SK-N-SH (cell line): ENCODE results near the gene SPG7. TPM values are rescaled to one million over a fixed set of nuclear protein-coding genes. Genes with fewer than 3 reads are reported as not detected.
"Not testable (repeated sequence)": the region's sequence is repeated elsewhere in the genome, so short reads cannot be mapped to it uniquely, and the experiment has no call there.

Source experiments
- CTCF ChIA-PET: fragments of 300-600, 350-600 bp; formaldehyde crosslinking; extraction: SDS; loops from one replicate; lab custom pipeline; 2021; lab: Yijun Ruan, JAX
- POLR2A ChIA-PET: fragments of 350-600 bp; sonication (Branson Sonifier 250); formaldehyde crosslinking; extraction: SDS; loops from one replicate; lab custom pipeline; 2020; ENCODE audit warnings: antibody characterized with exemption, inconsistent platforms; lab: Yijun Ruan, JAX
- DNase-seq: peaks from one replicate; pipeline ENCODE4 v3.0.0; 2012
- H2AFZ ChIP-seq: fragments of 200-600 bp; sonication (generic); 2 replicates; pipeline ENCODE4 v1.8.1; 2016; ENCODE audit warnings: antibody characterized with exemption, mild to moderate bottlenecking, low read depth
- H3F3A ChIP-seq: fragments of 200-600 bp; sonication (generic); replicated peaks from 2 replicates; pipeline ENCODE3; 2016; ENCODE audit warnings: antibody characterized with exemption, mild to moderate bottlenecking; ENCODE audit not compliant: insufficient read depth
- H3K27ac ChIP-seq, 2 experiments: fragments of 200-500 bp in 1 of 2; fragments of 200-600 bp in 1 of 2; sonication (Bioruptor generic) in 1 of 2; sonication (generic), shearing (Covaris generic) in 1 of 2; 2 replicates each; pipeline versions ENCODE4 v1.5.1 to v1.6.1; 2014 to 2016; ENCODE audit warnings: low read depth in 2 of 2, inconsistent platforms in 1 of 2, low read length in 1 of 2, mild to moderate bottlenecking in 1 of 2, mixed read lengths in 1 of 2
- H3K27me3 ChIP-seq: fragments of 200-600 bp; sonication (generic), shearing (Covaris generic); 2 replicates; pipeline ENCODE4 v1.6.1; 2016; ENCODE audit warnings: mixed run types; ENCODE audit not compliant: insufficient read depth
- H3K36me3 ChIP-seq, 2 experiments: fragments of 200-500 bp in 1 of 2; fragments of 200-600 bp in 1 of 2; sonication (Bioruptor generic) in 1 of 2; sonication (generic) in 1 of 2; replicated peaks in 1 of 2; 2 replicates each; pipeline versions ENCODE3 to v1.5.1; 2014 to 2016; ENCODE audit warnings: low read length in 1 of 2, mild to moderate bottlenecking in 1 of 2; ENCODE audit not compliant: insufficient read depth in 2 of 2, control insufficient read depth in 1 of 2
- H3K4me1 ChIP-seq, 2 experiments: fragments of 200-500 bp in 1 of 2; fragments of 200-600 bp in 1 of 2; sonication (Bioruptor generic) in 1 of 2; sonication (generic), shearing (Covaris generic) in 1 of 2; 2 replicates each; pipeline versions ENCODE4 v1.5.1 to v1.6.1; 2014 to 2016; ENCODE audit warnings: low read depth in 1 of 2, low read length in 1 of 2, mixed run types in 1 of 2; ENCODE audit not compliant: insufficient read depth in 2 of 2, control insufficient read depth in 1 of 2
- H3K4me2 ChIP-seq: fragments of 200-600 bp; sonication (generic), shearing (Covaris generic); 2 replicates; pipeline ENCODE4 v1.6.1; 2017; ENCODE audit warnings: mixed run types
- H3K4me3 ChIP-seq, 2 experiments: fragments of 200-500 bp in 1 of 2; fragments of 200-600 bp in 1 of 2; sonication (Bioruptor generic) in 1 of 2; sonication (generic), shearing (Covaris generic) in 1 of 2; 2 replicates each; pipeline versions ENCODE4 v1.5.1 to v1.8.1; 2014 to 2016; ENCODE audit warnings: low read depth in 2 of 2, inconsistent platforms in 1 of 2, low read length in 1 of 2, mild to moderate bottlenecking in 1 of 2, mixed read lengths in 1 of 2, moderate library complexity in 1 of 2
- H3K79me2 ChIP-seq: fragments of 200-600 bp; sonication (generic); 2 replicates; pipeline ENCODE4 v1.8.1; 2017; ENCODE audit warnings: mild to moderate bottlenecking; ENCODE audit not compliant: insufficient read depth
- H3K9ac ChIP-seq: fragments of 200-600 bp; sonication (generic); 2 replicates; pipeline ENCODE4 v1.6.1; 2017; ENCODE audit warnings: mixed run types
- H3K9me2 ChIP-seq: fragments of 200-600 bp; sonication (generic); 2 replicates; pipeline ENCODE4 v1.6.1; 2017; ENCODE audit warnings: mixed run types
- H3K9me3 ChIP-seq: fragments of 200-600 bp; sonication (generic); 2 replicates; pipeline ENCODE4 v1.6.1; 2017; ENCODE audit warnings: mixed run types, mild to moderate bottlenecking, moderate library complexity
- H4K20me1 ChIP-seq: fragments of 200-600 bp; sonication (generic); 2 replicates; pipeline ENCODE4 v1.6.1; 2017; ENCODE audit warnings: mild to moderate bottlenecking, mixed run types; ENCODE audit not compliant: insufficient read depth
- EP300 ChIP-seq, 2 experiments: IDR thresholded peaks; 2 replicates each; pipeline versions ENCODE4 v1.4.0 to v1.6.1; 2012; ENCODE audit warnings: borderline replicate concordance in 1 of 2, low read depth in 1 of 2, low read length in 1 of 2
- FOXJ3 ChIP-seq: sonication (generic); formaldehyde crosslinking; IDR thresholded peaks from 2 replicates; pipeline ENCODE4 v1.5.1; 2020; ENCODE audit warnings: mild to moderate bottlenecking, missing genetic modification reagents
- GABPA ChIP-seq: IDR thresholded peaks from 2 replicates; pipeline ENCODE4 v1.4.0; 2012; ENCODE audit warnings: low read depth, mild to moderate bottlenecking
- GATA2 ChIP-seq: sonication (generic); formaldehyde crosslinking; IDR thresholded peaks from 2 replicates; pipeline ENCODE4 v1.5.0; 2020; ENCODE audit warnings: mild to moderate bottlenecking, missing genetic modification reagents
- IRF3 ChIP-seq: fragments of 150-350 bp; IDR thresholded peaks from 2 replicates; pipeline ENCODE4 v1.6.1; 2016; ENCODE audit warnings: mild to moderate bottlenecking, low read depth, low read length
- JUND ChIP-seq: IDR thresholded peaks from 2 replicates; pipeline ENCODE4 v1.4.0; 2012
- NFIC ChIP-seq: IDR thresholded peaks from 2 replicates; pipeline ENCODE4 v1.4.0; 2012; ENCODE audit warnings: borderline replicate concordance
- RAD21 ChIP-seq: IDR thresholded peaks from 2 replicates; pipeline ENCODE4 v1.6.1; 2012; ENCODE audit warnings: mild to moderate bottlenecking, low read length
- RCOR1 ChIP-seq: fragments of 150-350 bp; IDR thresholded peaks from 2 replicates; pipeline ENCODE4 v1.6.1; 2017; ENCODE audit warnings: antibody characterized with exemption, low read length
- RFX5 ChIP-seq: IDR thresholded peaks from 2 replicates; pipeline ENCODE4 v1.6.1; 2012; ENCODE audit warnings: mild to moderate bottlenecking, improper control_type of control experiment, low read length
- SMC3 ChIP-seq: IDR thresholded peaks from 2 replicates; pipeline ENCODE4 v1.6.1; 2012; ENCODE audit warnings: low read depth, low read length, improper control_type of control experiment
- TAF1 ChIP-seq: IDR thresholded peaks from 2 replicates; pipeline ENCODE4 v1.6.1; 2012; ENCODE audit warnings: low read depth, mild to moderate bottlenecking, low read length, moderate library complexity, borderline replicate concordance
- TEAD4 ChIP-seq: IDR thresholded peaks from 2 replicates; pipeline ENCODE4 v1.4.0; 2012; ENCODE audit warnings: mild to moderate bottlenecking, borderline replicate concordance; ENCODE audit not compliant: insufficient read depth
- USF1 ChIP-seq: IDR thresholded peaks from 2 replicates; pipeline ENCODE4 v1.4.0; 2012; ENCODE audit warnings: low read depth, borderline replicate concordance
- USF2 ChIP-seq: fragments of 150-350 bp; IDR thresholded peaks from 2 replicates; pipeline ENCODE4 v1.6.1; 2017; ENCODE audit warnings: antibody characterized with exemption, low read length, low read depth, borderline replicate concordance
- ZBTB33 ChIP-seq: IDR thresholded peaks from 2 replicates; pipeline ENCODE4 v1.4.0; 2012; ENCODE audit warnings: low read depth, borderline replicate concordance
- WGBS: methylation state at CpG from one replicate; pipeline ENCODE4 v1.1.6; 2017; ENCODE audit warnings: low lambda C conversion rate; 5-methylcytosine and 5-hydroxymethylcytosine counted together
- polyA plus RNA-seq, 3 experiments: library from polyadenylated mRNA; depleted of rRNA; stranded (reverse); fragments of >200 nt; gene quantifications; 2 replicates each; pipeline ENCODE4 v1.2.3, GENCODE V29; 2012

SPG7 gene
- polyA plus RNA-seq, 1 of the 3 experiments (the other 2 are of a cell fraction) = 100 TPM

- ChIA-PET CTCF (no interaction called here), POLR2A (no interaction called here)
- no peaks in the 10 kb centered on the region for H3K36me3 ChIP-seq
- no peaks in the 10 kb centered on the region for H3K79me2 ChIP-seq
- H3F3A ChIP-seq = peaks cover 4% of the 10 kb centered on the region
- H3K9me3 ChIP-seq = no peaks in the 10 kb centered on the region
- no peak overlapping the region for H3K4me3 ChIP-seq
- DNase-seq = peak; percentile 74
- H2AFZ ChIP-seq = no peak overlapping the region
- no peaks in the 10 kb centered on the region for H3K9me2 ChIP-seq
- peaks cover 5 to 7% of the 10 kb centered on the region in 2 experiments; a peak in 3 of 4 replicates for H3K4me1 ChIP-seq
- no peak overlapping the region for H3K4me2 ChIP-seq
- 78% methylated on average over 19 of the region's 25 CpGs for WGBS
- H4K20me1 ChIP-seq = no peaks in the 10 kb centered on the region
- no peak overlapping the region for H3K9ac ChIP-seq
- H3K27me3 ChIP-seq = no peaks in the 10 kb centered on the region
- TF ChIP-seq NFIC = no peak
- TF ChIP-seq GABPA = no peak
- TF ChIP-seq SMC3 = no peak
- TF ChIP-seq RAD21 = no peak
- no peak for TF ChIP-seq TEAD4
- TF ChIP-seq USF2 = no peak
- TF ChIP-seq IRF3 = no peak
- no peak for TF ChIP-seq RCOR1
- no peak for TF ChIP-seq FOXJ3 (CRISPR knock-in tag)
- H3K27ac ChIP-seq = no peak overlapping the region
Observed at GRCh38 chr16:89586853-89587252, 78.7 kb downstream of the SPG7 start.

- H3K36me3 ChIP-seq, DNase-seq, H3K27ac ChIP-seq, H4K20me1 ChIP-seq, POLR2A ChIA-PET, H3K4me3 ChIP-seq, H3K9me2 ChIP-seq, H3K79me2 ChIP-seq, H3K4me2 ChIP-seq, H2AFZ ChIP-seq, H3K9ac ChIP-seq, H3K27me3 ChIP-seq, H3K9me3 ChIP-seq, H3F3A ChIP-seq, CTCF ChIA-PET, H3K4me1 ChIP-seq: not testable (repeated sequence)
- 99% methylated on average over 10 of the region's 36 CpGs for WGBS
Observed at GRCh38 chr16:89587676-89588075, 79.5 kb downstream of the SPG7 start.

GRCh38 chr16:89588413-89589109, 80.4 kb downstream of the SPG7 start:
- 88% methylated on average over 8 of the region's 26 CpGs for WGBS
- ChIA-PET CTCF (interaction anchor here (0.6 kb wide), 1 partner anchor 21 kb away, joined by 3 read pairs; no protein-coding TSS in a partner anchor), POLR2A (no interaction called here)
- TF ChIP-seq GATA2 (CRISPR knock-in tag) (no peak), TAF1 (no peak), RCOR1 (no peak), RFX5 (no peak), USF2 (no peak), ZBTB33 (no peak), JUND (no peak), EP300 (IDR thresholded peaks at IDR 0.05; ENCODE audit: borderline replicate concordance in 1 of 2, low read depth in 1 of 2, low read length in 1 of 2) (no peak), USF1 (no peak)

More at GRCh38 chr16:89588413-89589109, 80.4 kb downstream of the SPG7 start:
- Histone ChIP-seq H3K9ac (no peak overlapping the region), H3K9me3 (no peaks in the 10 kb centered on the region), H3K79me2 (no peaks in the 10 kb centered on the region), H2AFZ (no peak overlapping the region), H3F3A (peaks cover 4% of the 10 kb centered on the region), H3K4me3 (no peak overlapping the region), H4K20me1 (no peaks in the 10 kb centered on the region), H3K4me1 (no peaks in the 10 kb centered on the region; a peak in 1 of 4 replicates), H3K36me3 (no peaks in the 10 kb centered on the region), H3K27me3 (no peaks in the 10 kb centered on the region), H3K4me2 (no peak overlapping the region), H3K9me2 (no peaks in the 10 kb centered on the region), H3K27ac (no peak overlapping the region)
- no peak for DNase-seq
